ENCODE results near the gene VPS39. TPM values are rescaled to one million over a fixed set of nuclear protein-coding genes. Genes with fewer than 3 reads are reported as not detected.
A peak's percentile ranks its signal among the peaks of the same experiment; 100 is the strongest.

The VPS39 gene
- total RNA-seq, 1 donor from 2014 or later: 22.6 TPM

- FAIRE-seq (no peak), DNase-seq (ENCODE audit: low read depth) (peak; percentile 40)
- peaks cover 1% of the 10 kb centered on the region for H3K36me3 ChIP-seq (ENCODE audit: control insufficient read depth, insufficient read depth, low read length)
- no peak overlapping the region for H3K4me3 ChIP-seq (ENCODE audit: low read depth, low read length)
- H3K27me3 ChIP-seq (ENCODE audit: control insufficient read depth, insufficient read depth, low read length): no peaks in the 10 kb centered on the region
- TF ChIP-seq CTCF (IDR thresholded peaks at IDR 0.05; ENCODE audit: insufficient read depth, low read length, severe bottlenecking): no peak
These were observed 53.7 kb downstream of the VPS39 start for GRCh38 chr15:42154212-42154941.

GRCh38 chr15:42153874-42154211 lies 54.3 kb downstream of the VPS39 start:
- no peak for FAIRE-seq
- TF ChIP-seq CTCF (IDR thresholded peaks at IDR 0.05; ENCODE audit: insufficient read depth, low read length, severe bottlenecking): no peak
- Histone ChIP-seq H3K27me3 (ENCODE audit: control insufficient read depth, insufficient read depth, low read length) (no peaks in the 10 kb centered on the region), H3K4me3 (ENCODE audit: low read depth, low read length) (no peak overlapping the region), H3K36me3 (ENCODE audit: control insufficient read depth, insufficient read depth, low read length) (peaks cover 1% of the 10 kb centered on the region)
- no peak for DNase-seq (ENCODE audit: low read depth)

GRCh38 chr15:42152921-42153698 lies 55.0 kb downstream of the VPS39 start:
- H3K4me3 ChIP-seq (ENCODE audit: low read depth, low read length): no peak overlapping the region
- H3K27me3 ChIP-seq (ENCODE audit: control insufficient read depth, insufficient read depth, low read length): no peaks in the 10 kb centered on the region
- peaks cover 1% of the 10 kb centered on the region for H3K36me3 ChIP-seq (ENCODE audit: control insufficient read depth, insufficient read depth, low read length)
- no peak for DNase-seq (ENCODE audit: low read depth)
- FAIRE-seq: no peak
- no peak for TF ChIP-seq CTCF (IDR thresholded peaks at IDR 0.05; ENCODE audit: insufficient read depth, low read length, severe bottlenecking)

- no peak for TF ChIP-seq CTCF (IDR thresholded peaks at IDR 0.05; ENCODE audit: insufficient read depth, low read length, severe bottlenecking)
- no peaks in the 10 kb centered on the region for H3K27me3 ChIP-seq (ENCODE audit: control insufficient read depth, insufficient read depth, low read length)
- H3K4me3 ChIP-seq (ENCODE audit: low read depth, low read length): no peak overlapping the region
- H3K36me3 ChIP-seq (ENCODE audit: control insufficient read depth, insufficient read depth, low read length): peaks cover 1% of the 10 kb centered on the region
- peak; percentile 99 for FAIRE-seq
- DNase-seq (ENCODE audit: low read depth): peak; percentile 83
These were observed 55.7 kb downstream of the VPS39 start for GRCh38 chr15:42152196-42152920.

GRCh38 chr15:42151736-42152135 lies 56.4 kb downstream of the VPS39 start:
- peaks cover 1% of the 10 kb centered on the region for H3K36me3 ChIP-seq (ENCODE audit: control insufficient read depth, insufficient read depth, low read length)
- DNase-seq (ENCODE audit: low read depth): no peak
- FAIRE-seq: no peak
- no peak overlapping the region for H3K4me3 ChIP-seq (ENCODE audit: low read depth, low read length)
- no peak for TF ChIP-seq CTCF (IDR thresholded peaks at IDR 0.05; ENCODE audit: insufficient read depth, low read length, severe bottlenecking)
- H3K27me3 ChIP-seq (ENCODE audit: control insufficient read depth, insufficient read depth, low read length): no peaks in the 10 kb centered on the region
